Colonic mucosa (tissue), 4 donors: ENCODE results near the gene NCAPG2. TPM values are rescaled to one million over a fixed set of nuclear protein-coding genes. Genes with fewer than 3 reads are reported as not detected.

Source experiments
- DNase-seq: peaks from one replicate; pipeline ENCODE4 v3.0.0-alpha.2; 2020
- H3K27ac ChIP-seq: fragments of 200-600 bp; one replicate; pipeline ENCODE4 v1.8.0; 2021
- H3K27me3 ChIP-seq: fragments of 200-600 bp; one replicate; pipeline ENCODE4 v1.8.0; 2021
- H3K36me3 ChIP-seq: fragments of 200-600 bp; one replicate; pipeline ENCODE4 v1.8.0; 2021
- H3K4me1 ChIP-seq: fragments of 200-600 bp; one replicate; pipeline ENCODE4 v1.8.0; 2021; ENCODE audit warnings: mild to moderate bottlenecking
- H3K4me3 ChIP-seq: fragments of 200-600 bp; one replicate; pipeline ENCODE4 v1.8.0; 2021
- H3K9ac ChIP-seq, 2 donors: one replicate each; pipeline ENCODE4 v1.7.0; 2013; ENCODE audit warnings: control low read depth in 2 of 2, low read depth in 2 of 2, low read length in 2 of 2
- H3K9me3 ChIP-seq: fragments of 200-600 bp; one replicate; pipeline ENCODE4 v1.8.0; 2021
- intact Hi-C: fragments of 100-400 bp; cut with DNase I; formaldehyde crosslinking; loops from one replicate; pipeline ENCODE4 v1.14.1; 2022
- total RNA-seq, 2 donors: library from RNA; stranded (reverse); fragmentation: NEBNext Ultra II Directional in 1 of 2; extraction: Animal tissue kit (Norgen Biotek cat#: 25700) in 1 of 2; gene quantifications; one replicate each; pipeline ENCODE4 v1.2.1, GENCODE V29; 2021
- TF ChIP-seq, protein P1 (sequence below): fragments of 200-600 bp; IDR thresholded peaks from one replicate; pipeline ENCODE4 v1.8.0; 2022; ENCODE audit warnings: antibody characterized with exemption, mild to moderate bottlenecking
- donor health status: healthy.
- donor health status: DM: no; HTN: no; CAD: no.
- donor health status: DM: no; HTN: no; CAD: no.

The NCAPG2 gene
- total RNA-seq, 2 donors from 2014 or later: 15.0 to 48.4 TPM

DNA sequence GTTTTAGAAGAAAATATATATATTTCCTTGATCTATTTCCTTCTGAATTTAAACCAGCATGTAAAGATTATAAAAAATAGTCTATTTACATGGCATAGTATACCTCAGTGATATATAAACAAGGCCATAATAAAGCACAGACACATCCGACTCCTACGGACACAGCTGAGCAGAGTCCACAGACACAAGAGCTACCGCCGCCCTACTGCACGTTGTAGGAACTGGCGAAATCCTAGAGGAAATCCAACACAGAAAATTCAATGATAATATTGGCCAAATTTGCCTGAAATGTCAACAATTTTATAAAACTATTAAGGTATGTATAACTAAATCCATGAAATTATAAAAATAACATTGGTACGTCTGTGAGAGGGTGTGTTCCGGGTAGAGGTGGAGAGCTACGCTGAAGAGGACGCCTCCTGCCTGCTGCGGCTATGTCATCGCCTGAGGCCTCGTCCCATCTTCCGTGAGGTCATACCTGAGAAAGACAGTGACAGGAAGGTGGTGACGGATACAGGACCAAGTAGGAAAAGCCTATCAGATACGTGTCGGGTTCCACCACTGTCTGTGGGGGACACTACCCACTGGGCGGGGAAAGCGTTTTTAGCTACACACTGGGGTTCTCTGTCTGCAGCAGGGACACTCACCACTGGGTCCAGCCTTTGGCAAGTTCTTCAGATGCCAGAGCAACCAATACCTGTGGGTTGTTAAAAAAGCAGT lies 29.3 kb upstream of the NCAPG2 start:
- intact Hi-C loops: no loop called here
- H3K27me3 ChIP-seq: no peaks in the 10 kb centered on the region
- no peaks in the 10 kb centered on the region for H3K4me1 ChIP-seq
- no peak overlapping the region for H3K4me3 ChIP-seq
- peaks cover 6% of the 10 kb centered on the region for H3K36me3 ChIP-seq
- H3K27ac ChIP-seq: no peak overlapping the region
- TF ChIP-seq, protein P1, sequence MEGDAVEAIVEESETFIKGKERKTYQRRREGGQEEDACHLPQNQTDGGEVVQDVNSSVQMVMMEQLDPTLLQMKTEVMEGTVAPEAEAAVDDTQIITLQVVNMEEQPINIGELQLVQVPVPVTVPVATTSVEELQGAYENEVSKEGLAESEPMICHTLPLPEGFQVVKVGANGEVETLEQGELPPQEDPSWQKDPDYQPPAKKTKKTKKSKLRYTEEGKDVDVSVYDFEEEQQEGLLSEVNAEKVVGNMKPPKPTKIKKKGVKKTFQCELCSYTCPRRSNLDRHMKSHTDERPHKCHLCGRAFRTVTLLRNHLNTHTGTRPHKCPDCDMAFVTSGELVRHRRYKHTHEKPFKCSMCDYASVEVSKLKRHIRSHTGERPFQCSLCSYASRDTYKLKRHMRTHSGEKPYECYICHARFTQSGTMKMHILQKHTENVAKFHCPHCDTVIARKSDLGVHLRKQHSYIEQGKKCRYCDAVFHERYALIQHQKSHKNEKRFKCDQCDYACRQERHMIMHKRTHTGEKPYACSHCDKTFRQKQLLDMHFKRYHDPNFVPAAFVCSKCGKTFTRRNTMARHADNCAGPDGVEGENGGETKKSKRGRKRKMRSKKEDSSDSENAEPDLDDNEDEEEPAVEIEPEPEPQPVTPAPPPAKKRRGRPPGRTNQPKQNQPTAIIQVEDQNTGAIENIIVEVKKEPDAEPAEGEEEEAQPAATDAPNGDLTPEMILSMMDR: no peak
- DNase-seq: no peak
- no peak overlapping the region for H3K9ac ChIP-seq
- H3K9me3 ChIP-seq: no peaks in the 10 kb centered on the region

GRCh38 chr7:158733220-158733519 lies 28.6 kb upstream of the NCAPG2 start:
- Histone ChIP-seq H3K9ac (no peak overlapping the region), H3K4me1 (no peaks in the 10 kb centered on the region), H3K36me3 (peaks cover 6% of the 10 kb centered on the region), H3K27me3 (no peaks in the 10 kb centered on the region), H3K9me3 (no peaks in the 10 kb centered on the region), H3K27ac (no peak overlapping the region), H3K4me3 (no peak overlapping the region)
- intact Hi-C loops: no loop called here
- DNase-seq: no peak
- TF ChIP-seq, protein P1: no peak

DNA sequence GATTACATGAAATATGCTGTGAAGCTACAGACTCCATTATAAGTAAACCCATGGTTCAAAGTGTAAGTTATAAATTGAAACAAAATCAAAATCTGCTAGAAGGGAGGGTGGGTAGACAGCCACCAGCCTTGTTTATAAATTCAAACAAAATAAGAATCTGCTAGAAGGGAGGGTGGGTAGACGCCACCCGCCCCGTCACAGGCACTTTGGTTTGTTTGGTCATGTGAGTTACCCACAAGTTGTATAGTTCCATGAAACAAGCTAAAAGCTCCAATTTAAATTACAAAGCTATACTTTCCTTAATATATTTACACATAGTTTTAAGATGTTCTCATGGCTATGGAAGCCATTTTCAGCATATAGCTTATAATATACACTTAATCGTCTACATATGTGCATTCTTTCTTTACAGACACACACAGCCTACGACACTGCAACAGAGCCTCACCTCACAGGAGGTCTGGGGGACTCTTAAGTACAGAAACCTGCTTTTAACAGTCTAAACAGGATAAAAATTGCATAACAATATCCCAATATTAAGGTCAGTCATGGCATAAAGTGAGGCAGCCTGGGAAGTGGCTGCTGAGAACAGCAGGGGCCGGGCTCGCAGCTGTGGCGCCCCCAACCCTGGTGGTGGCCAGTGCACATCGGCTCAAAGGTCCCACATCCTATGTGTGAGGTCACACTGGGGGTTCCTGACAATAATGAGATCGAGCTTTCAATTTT lies 28.1 kb upstream of the NCAPG2 start:
- TF ChIP-seq, protein P1: no peak
- Histone ChIP-seq H3K4me3 (no peak overlapping the region), H3K9me3 (no peaks in the 10 kb centered on the region), H3K36me3 (peaks cover 6% of the 10 kb centered on the region), H3K27me3 (no peaks in the 10 kb centered on the region), H3K27ac (no peak overlapping the region), H3K4me1 (no peaks in the 10 kb centered on the region), H3K9ac (no peak overlapping the region)
- DNase-seq: no peak
- intact Hi-C loops: no loop called here

- Histone ChIP-seq H3K9ac (no peak overlapping the region), H3K27me3 (no peaks in the 10 kb centered on the region), H3K27ac (no peak overlapping the region), H3K4me3 (no peak overlapping the region), H3K36me3 (peaks cover 3% of the 10 kb centered on the region), H3K9me3 (no peaks in the 10 kb centered on the region), H3K4me1 (no peaks in the 10 kb centered on the region)
- TF ChIP-seq, protein P1: no peak
- DNase-seq: no peak
- intact Hi-C loops: no loop called here
These were observed 27.2 kb upstream of the NCAPG2 start for GRCh38 chr7:158731761-158732160.

DNA sequence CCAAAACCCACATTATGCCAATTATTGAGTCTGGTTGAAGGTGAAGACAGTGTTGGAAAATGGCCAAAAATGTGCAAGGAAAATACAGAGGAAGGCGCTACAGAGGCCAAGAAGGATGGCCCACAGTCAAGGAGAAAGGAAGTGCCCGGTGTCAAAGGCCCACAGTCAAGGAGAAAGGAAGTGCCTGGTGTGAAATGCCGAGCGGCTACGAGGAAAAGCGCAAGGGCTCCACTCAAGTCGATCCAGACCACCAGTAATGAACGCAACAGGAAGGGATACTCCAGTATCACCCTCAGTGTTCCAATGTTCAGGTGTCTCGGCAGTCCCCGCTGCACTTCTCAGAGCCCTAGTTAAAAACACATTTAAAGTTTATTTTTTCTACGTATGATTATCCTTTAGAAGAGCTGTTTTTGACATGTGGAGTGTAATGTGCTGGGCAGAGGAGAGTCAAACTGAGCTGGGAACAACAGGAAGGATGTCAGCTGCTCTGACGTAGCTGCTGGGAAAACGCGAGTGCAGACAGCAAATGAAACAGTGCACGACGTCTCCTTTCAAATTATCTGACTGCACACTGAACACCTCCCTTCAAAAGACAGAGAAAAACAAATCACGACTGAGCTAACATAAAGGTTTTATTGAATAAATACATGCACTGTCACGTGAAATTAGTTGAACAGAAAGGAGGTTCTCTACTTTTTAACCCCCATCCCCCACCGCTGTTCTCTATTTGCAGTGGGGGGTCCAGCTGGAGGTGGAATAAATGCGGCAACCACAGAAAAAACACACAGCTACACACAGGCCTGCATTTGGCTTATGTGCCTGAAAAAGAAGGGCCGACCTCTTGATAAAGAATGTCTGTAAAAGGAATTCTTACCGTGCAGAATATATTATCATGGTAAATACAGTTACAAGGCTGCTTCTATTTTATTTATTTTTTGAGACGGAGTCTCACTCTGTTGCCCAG lies 26.1 kb upstream of the NCAPG2 start:
- H3K36me3 ChIP-seq: no peaks in the 10 kb centered on the region
- no peak overlapping the region for H3K27ac ChIP-seq
- no peaks in the 10 kb centered on the region for H3K27me3 ChIP-seq
- no peaks in the 10 kb centered on the region for H3K9me3 ChIP-seq
- no peak for DNase-seq
- no peaks in the 10 kb centered on the region for H3K4me1 ChIP-seq
- TF ChIP-seq, protein P1: no peak
- no peak overlapping the region for H3K9ac ChIP-seq
- intact Hi-C loops: no loop called here
- no peak overlapping the region for H3K4me3 ChIP-seq
